Transverse colon (tissue), 4 donors: ENCODE results near the gene CDKN2C. TPM values are rescaled to one million over a fixed set of nuclear protein-coding genes. Genes with fewer than 3 reads are reported as not detected.

Experiments used
- DNase-seq: peaks from one replicate; pipeline ENCODE4 v3.0.0-alpha.2; 2019
- H3K27ac ChIP-seq, 4 donors: fragments of 200-600 bp; sonication (generic); 2 replicates each; pipeline ENCODE4 v1.5.1; 2016 to 2018; ENCODE audit warnings: inconsistent platforms in 4 of 4
- H3K27me3 ChIP-seq: fragments of 200-600 bp; sonication (generic); 2 replicates; pipeline ENCODE4 v1.5.1; 2017; ENCODE audit warnings: inconsistent platforms
- H3K36me3 ChIP-seq, 4 donors: fragments of 200-600 bp; sonication (generic); 2 replicates each; pipeline ENCODE4 v1.5.1; 2017 to 2019; ENCODE audit warnings: inconsistent platforms in 4 of 4
- H3K4me1 ChIP-seq, 4 donors: fragments of 200-600 bp; sonication (generic); 2 replicates each; pipeline ENCODE4 v1.5.1; 2017 to 2020; ENCODE audit warnings: inconsistent platforms in 4 of 4
- H3K4me3 ChIP-seq, 4 donors: fragments of 200-600 bp; sonication (generic); 1 replicate in 1 of 4; 2 replicates in 3 of 4; pipeline versions ENCODE4 v1.5.1 to v1.6.1; 2017 to 2019; ENCODE audit warnings: inconsistent platforms in 4 of 4
- H3K9me3 ChIP-seq, 2 donors: fragments of 200-600 bp; sonication (generic); 2 replicates each; pipeline ENCODE4 v1.5.1; 2017 to 2019; ENCODE audit warnings: inconsistent platforms in 2 of 2
- CTCF ChIP-seq, 5 experiments: fragments of 200-600 bp in 3 of 5; fragments of 450-650 bp in 2 of 5; sonication (generic) in 3 of 5; IDR thresholded peaks; 1 replicate in 2 of 5; 2 replicates in 3 of 5; pipeline ENCODE4 v1.5.1; 2016 to 2017; ENCODE audit warnings: antibody characterized with exemption in 5 of 5, inconsistent platforms in 3 of 5, mild to moderate bottlenecking in 2 of 5, moderate library complexity in 1 of 5
- EP300 ChIP-seq: sonication (generic); formaldehyde crosslinking; IDR thresholded peaks from one replicate; pipeline ENCODE4 v1.6.1; 2017; ENCODE audit warnings: antibody characterized with exemption, low read depth
- POLR2A ChIP-seq: fragments of 450-650 bp; IDR thresholded peaks from one replicate; pipeline ENCODE4 v1.6.1; 2016; ENCODE audit warnings: antibody characterized with exemption, mild to moderate bottlenecking, moderate library complexity
- POLR2AphosphoS5 ChIP-seq, 3 donors: sonication (generic); formaldehyde crosslinking; IDR thresholded peaks; one replicate each; pipeline ENCODE4 v1.6.1; 2016; ENCODE audit warnings: antibody characterized with exemption in 3 of 3
- WGBS, 2 donors: methylation state at CpG; one replicate each; pipeline ENCODE4 v1.1.5; 2018; ENCODE audit warnings: low coverage in 1 of 2; 5-methylcytosine and 5-hydroxymethylcytosine counted together
- in situ Hi-C, 4 donors: fragments of 200-750 bp; cut with MboI; loops; one replicate each; pipeline versions ENCODE4 v1.15.0 to v1.15.1; 2017; ENCODE audit warnings: low sequenced_read_pairs in 3 of 4, low pct_ligation_motif_present in 1 of 4, low pct_unique_long_range_greater_than_20kb in 1 of 4
- intact Hi-C: fragments of 100-400 bp; cut with DNase I; formaldehyde crosslinking; loops from one replicate; pipeline ENCODE4 v1.15.1; 2023; ENCODE audit warnings: low total_unique reads
- total RNA-seq, 4 donors: library from RNA; depleted of rRNA; stranded (reverse); fragments of >200 nt; gene quantifications; one replicate each; pipeline ENCODE4 v1.1.0, GENCODE V29; 2016

The CDKN2C gene
- total RNA-seq, 4 donors from 2014 or later = 6.7 to 10.3 (median 7.4) TPM; not detected in 1

DNA sequence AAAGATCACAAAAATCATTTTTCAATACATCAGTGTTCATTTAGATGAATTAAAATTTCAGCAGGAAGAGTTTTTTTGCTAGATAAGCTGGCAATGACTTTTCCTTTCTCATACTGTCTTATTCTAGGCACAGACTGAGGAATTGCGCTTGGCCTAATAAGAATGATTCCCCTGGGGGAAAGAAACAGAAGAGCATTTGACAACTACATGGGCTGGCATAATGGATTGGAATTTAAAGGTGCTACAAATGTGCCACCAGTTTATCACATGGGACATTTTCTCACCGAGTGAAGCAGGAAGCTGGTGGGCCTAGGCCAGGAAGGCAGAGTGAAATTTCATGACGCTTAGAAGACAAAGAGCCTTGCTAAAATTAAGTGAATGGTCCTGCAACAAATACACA, 39.3 kb downstream of the CDKN2C start:
- Histone ChIP-seq H3K36me3 (no peaks in the 10 kb centered on the region), H3K4me1 (no peaks in the 10 kb centered on the region), H3K9me3 (no peaks in the 10 kb centered on the region), H3K27ac (no peak overlapping the region), H3K4me3 (no peak overlapping the region), H3K27me3 (no peaks in the 10 kb centered on the region)
- intact Hi-C loops = no loop called here
- no peak for DNase-seq
- in situ Hi-C loops = no loop called here
- 89 to 100% methylated on average over 1 to 3 of the region's 3 CpGs for WGBS, 2 donors
- no peak for TF ChIP-seq POLR2AphosphoS5 (IDR thresholded peaks at IDR 0.05)
- TF ChIP-seq EP300 = no peak
- TF ChIP-seq POLR2A = no peak
- no peak for TF ChIP-seq CTCF (IDR thresholded peaks at IDR 0.05)

DNA sequence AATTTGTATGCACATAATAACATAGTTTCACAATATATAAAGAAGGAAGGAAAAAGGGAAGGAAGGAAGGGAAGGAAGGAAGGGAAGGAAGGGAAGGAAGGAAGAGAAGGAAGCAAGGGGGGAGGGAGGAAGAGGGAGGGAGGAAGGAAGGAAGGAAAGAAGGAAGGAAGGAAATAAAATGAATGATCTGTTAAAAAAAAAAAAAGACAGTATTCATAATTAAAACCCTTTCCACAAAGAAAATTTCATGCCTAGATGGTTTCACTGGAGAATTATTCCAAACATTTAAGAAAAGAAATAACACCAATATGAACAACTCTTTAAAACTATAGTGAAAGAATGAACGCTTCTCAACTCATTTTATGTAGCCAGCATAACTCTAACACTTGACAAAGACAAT, 44.8 kb downstream of the CDKN2C start:
- TF ChIP-seq POLR2AphosphoS5 (IDR thresholded peaks at IDR 0.05) (no peak), POLR2A (no peak), CTCF (IDR thresholded peaks at IDR 0.05) (no peak), EP300 (no peak)
- H3K27ac ChIP-seq = no peak overlapping the region
- DNase-seq = no peak
- no peaks in the 10 kb centered on the region for H3K27me3 ChIP-seq
- H3K4me1 ChIP-seq = no peaks in the 10 kb centered on the region
- WGBS, 2 donors = 83 to 100% methylated on average over 1 of the region's 1 CpG
- no peak overlapping the region for H3K4me3 ChIP-seq
- in situ Hi-C loops (no loop called here), intact Hi-C loops (no loop called here)
- no peaks in the 10 kb centered on the region for H3K36me3 ChIP-seq
- no peaks in the 10 kb centered on the region for H3K9me3 ChIP-seq

DNA sequence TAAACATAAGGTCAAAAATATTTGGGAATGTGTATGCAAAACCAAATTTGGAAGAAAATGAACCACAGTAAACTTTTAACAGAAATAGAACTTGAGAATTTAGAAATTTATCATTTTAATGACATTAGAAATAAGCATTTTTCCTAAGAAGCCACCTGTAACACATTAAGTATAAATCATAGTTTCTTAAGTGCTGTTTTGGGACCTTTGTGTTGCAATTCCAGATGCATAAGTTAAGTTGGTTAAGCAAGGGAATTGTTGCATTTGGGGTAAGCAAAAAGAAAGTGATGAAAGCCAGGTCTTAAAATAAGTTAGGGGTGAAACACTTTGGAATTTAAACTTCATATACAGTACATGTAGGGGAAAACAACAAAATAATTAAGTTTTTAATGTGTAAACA, 49.8 kb downstream of the CDKN2C start:
- TF ChIP-seq CTCF (IDR thresholded peaks at IDR 0.05) = no peak
- no peak for TF ChIP-seq EP300
- TF ChIP-seq POLR2AphosphoS5 (IDR thresholded peaks at IDR 0.05) = no peak
- TF ChIP-seq POLR2A = no peak
- no peaks in the 10 kb centered on the region for H3K36me3 ChIP-seq
- H3K27me3 ChIP-seq = no peaks in the 10 kb centered on the region
- H3K9me3 ChIP-seq = no peaks in the 10 kb centered on the region
- no peaks in the 10 kb centered on the region for H3K4me1 ChIP-seq
- H3K27ac ChIP-seq = no peak overlapping the region
- in situ Hi-C loops (no loop called here), intact Hi-C loops (no loop called here)
- no peak overlapping the region for H3K4me3 ChIP-seq
- no peak for DNase-seq

Other genes starting within 250 kb of the CDKN2C start
- 10 to 100 TPM; 25.1 to 74.6 (median 37.2) TPM for gene FAF1, start 10.0 kb upstream of the CDKN2C start, total RNA-seq
- gene C1orf185, start 132.0 kb downstream of the CDKN2C start, total RNA-seq = not detected